Measurements from ENCODE around the gene C17orf75. TPM values are rescaled to one million over a fixed set of nuclear protein-coding genes. Genes with fewer than 3 reads are reported as not detected.
"Not testable (repeated sequence)": the region's sequence is repeated elsewhere in the genome, so short reads cannot be mapped to it uniquely, and the experiment has no call there.

C17orf75 gene, protein sequence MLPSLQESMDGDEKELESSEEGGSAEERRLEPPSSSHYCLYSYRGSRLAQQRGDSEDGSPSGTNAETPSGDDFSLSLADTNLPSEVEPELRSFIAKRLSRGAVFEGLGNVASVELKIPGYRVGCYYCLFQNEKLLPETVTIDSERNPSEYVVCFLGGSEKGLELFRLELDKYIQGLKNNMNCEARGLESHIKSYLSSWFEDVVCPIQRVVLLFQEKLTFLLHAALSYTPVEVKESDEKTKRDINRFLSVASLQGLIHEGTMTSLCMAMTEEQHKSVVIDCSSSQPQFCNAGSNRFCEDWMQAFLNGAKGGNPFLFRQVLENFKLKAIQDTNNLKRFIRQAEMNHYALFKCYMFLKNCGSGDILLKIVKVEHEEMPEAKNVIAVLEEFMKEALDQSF
- total RNA-seq (2014; rRNA removed; shearing (Covaris generic)): 24.3 and 26.2 TPM in 2 replicates
- polyA plus RNA-seq (2015; cell fraction: cytosol; rRNA removed): 25.6 and 28.4 TPM in 2 replicates
- 34.1 and 34.4 TPM in 2 replicates for polyA plus RNA-seq (2015; cell fraction: nucleus; rRNA removed)

DNA sequence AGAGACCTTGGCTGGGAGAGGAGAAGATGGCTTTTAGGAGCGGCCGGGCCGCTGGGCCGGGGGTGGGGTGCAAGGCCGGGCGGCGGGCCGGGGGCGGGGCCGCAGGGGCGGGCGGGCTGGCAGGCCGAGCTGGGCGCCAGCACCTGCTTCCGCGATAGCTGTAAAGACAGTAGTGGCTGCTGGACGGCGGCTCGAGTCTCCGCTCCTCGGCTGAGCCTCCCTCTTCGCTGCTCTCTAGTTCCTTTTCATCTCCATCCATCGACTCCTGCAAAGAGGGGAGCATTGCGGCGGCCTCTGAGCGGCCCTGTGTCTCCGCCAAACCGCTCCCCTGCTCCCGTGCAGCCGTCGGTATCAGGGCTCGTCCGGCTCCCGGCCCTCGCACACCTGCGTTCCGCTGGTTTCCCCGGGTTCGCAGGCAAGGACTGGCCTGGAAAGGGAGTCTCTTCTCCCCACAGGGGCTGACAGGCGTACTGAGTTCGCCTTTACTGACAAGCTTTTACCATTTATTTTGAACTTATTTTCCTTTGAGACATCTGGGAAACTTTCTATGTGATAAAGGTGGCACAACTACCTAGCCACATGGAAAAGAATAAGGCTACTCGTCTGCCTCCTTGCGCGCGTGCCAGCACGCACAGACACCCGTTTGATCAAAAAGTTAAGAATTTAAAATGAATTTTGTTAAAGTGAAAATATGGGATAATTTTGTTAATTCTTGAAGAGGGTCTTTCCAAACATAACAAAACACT is at the start of gene C17orf75:
Gene C17orf75 (minus strand): TSS at position 317 of the 746 bp plus-strand sequence. CDS start 34 bp downstream, at position 283.
- peak; percentile 72 for DNase-seq (ENCODE audit: low read depth)

DNA sequence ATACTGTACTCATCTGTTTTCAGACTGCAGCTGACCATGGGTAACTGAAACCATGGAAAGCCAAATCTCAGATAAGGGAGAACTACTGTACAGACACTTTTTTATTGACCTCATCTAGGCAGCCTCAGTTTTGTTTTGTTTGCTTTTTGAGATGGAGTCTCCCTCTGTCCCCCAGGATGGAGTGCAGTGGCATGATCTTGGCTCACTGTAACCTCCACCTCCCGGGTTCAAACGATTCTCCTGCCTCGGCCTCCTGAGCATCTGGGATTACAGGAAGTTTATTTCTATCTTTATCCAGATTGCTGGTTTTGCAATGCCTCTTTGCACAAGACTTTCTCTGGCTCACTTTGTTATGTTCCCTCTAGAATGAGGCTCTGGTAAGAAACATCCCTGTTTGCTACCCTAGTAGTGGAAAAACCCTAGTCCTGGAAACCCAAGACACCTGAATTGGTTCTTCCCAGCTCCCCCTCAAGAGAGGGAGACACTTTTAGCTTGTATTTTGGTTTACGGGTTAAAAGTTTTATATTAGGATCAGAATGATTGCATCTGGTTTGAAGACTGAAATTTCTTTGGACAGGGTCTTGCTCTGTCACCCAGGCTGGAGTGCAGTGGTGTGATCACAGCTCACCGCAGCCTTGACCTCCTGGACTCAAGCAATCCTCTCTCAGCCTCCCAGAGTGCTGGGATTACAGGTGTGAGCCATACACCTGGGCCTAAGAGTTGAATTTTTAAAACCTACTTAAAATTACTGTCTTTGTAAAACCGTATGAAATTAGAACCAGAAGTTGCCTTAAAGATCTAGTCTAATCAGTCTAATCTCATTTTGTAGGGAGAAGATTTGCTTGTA is 46.9 kb upstream of the C17orf75 start:
- no peak for DNase-seq (ENCODE audit: low read depth)

DNA sequence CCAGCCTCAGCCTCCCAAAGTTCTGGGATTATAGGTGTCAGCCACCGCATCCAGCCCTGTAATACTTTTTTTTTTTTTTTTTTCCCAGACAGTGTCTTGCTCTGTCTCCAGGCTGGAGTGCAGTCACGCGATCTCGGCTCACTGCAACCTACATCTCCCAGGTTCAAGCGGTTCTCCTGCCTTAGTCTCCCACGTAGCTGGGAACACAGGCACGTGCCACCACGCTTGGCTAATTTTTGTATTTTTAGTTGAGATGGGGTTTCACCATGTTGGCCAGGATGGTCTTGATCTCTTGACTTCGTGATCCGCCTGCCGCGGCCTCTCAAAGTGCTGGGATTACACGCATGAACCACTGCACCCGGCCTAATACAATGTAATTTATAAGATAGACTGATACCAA is 46.2 kb upstream of the C17orf75 start:
- DNase-seq (ENCODE audit: low read depth): not testable (repeated sequence)

DNA sequence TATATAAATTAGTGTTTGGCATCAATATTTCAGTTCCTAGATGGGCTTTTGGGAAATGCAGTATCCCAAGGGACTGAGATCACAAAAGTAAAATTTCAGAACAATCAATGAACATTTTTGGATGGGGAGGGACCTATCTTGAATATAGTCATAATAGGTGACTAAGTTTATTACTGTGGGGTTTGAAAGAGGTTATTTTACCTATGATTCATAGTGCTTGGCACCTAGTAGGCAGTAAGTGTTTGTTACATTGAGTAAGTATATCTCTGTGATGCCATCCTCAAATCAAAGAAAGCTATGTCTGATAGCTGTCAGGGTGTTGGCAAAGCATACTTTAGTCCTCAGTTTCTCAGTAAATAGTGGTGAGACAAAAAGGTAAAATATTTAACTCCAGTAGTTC is 44.9 kb upstream of the C17orf75 start:
- DNase-seq (ENCODE audit: low read depth): no peak

DNA sequence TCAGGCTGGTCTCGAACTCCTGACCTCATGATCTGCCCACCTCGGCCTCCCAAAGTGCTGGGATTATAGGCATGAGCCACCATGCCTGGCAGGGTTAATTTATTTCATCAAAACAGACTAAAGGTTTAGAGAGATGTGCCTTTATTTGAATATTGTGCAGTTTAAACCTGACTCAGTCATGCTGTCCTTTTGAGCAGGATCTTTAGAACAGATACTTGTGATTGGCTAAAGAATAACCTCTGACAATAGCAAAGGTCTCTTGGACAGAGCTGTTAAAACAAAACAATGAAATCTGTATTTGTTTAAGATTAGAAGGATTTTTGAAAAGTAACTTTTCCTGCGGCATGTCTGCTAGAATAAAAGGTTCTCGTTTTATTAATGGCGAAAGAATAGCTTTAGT is 44.0 kb upstream of the C17orf75 start:
- no peak for DNase-seq (ENCODE audit: low read depth)

DNA sequence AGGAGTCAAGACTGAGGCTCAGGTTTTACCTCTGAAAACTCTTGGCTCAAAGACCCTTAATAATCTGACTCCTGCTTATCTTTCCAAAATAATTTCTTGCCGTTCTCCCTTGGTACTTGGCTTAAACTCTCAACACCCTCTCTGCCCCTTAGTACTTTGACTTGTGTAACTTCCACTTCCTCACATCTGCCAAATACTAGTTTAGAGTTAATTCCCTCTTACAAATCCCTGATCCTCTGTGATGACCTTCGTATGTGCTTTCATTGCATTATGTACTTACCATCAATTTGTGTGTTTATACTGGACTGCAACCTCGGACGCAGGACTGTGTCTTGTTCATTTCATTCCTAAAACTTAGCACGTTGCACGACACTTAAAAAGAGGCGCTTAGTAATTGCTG is 43.1 kb upstream of the C17orf75 start:
- no peak for DNase-seq (ENCODE audit: low read depth)

DNA sequence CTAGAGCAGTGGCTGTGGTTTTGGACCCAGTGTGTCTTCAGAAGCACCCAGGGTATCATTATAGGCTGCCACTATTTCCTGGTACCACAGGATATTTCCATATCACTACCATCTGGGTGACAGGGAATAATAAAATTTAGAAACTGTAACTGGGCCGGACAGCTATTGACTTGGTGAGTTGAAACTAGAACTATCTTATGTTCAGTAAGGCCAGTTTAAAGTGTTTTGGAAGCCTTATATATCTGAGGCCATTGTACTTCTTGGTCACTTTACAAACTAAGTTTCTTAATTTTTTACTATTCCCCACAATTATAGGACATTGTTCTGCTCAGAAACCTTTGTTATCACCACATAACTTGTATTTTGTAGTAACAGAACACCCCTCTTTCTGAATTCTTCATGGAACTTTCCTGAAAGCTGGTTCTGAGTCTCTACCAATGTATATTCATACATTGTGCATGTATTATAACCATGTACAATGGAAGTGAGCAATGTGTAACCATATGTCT is 42.0 kb upstream of the C17orf75 start:
- no peak for DNase-seq (ENCODE audit: low read depth)

DNA sequence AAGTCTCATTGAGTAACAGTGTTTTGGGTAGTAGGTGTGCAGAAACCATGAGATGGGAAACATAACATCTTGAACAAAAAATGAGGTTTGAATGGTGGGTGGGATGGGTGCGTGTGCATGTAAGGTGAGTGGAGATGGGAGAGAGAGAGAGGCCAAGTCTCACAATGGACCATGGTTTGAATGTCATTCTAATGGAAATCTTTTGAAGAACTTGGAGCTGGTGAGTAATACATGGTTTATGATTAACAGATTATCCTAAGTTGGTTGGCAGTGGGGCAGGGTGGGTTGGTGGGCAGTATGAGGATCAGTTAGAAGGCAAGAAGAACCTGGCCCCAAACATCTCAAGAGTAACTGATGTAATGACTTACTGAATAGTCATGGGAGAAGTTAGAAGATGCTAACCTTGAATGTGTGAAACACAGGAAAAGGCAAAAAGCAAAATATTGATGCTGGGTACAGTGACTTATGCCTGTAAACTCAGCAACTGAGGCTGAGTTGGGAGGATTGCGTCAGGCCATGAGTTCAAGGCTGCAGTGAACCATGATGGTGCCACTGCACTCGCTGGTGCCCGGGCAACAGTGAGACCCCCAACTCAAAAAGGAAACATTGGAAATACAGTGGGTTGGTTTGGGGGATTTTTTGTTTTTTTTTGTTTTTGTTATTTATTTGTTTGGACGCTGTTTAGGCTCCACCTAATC is 40.7 kb upstream of the C17orf75 start:
- no peak for DNase-seq (ENCODE audit: low read depth)

DNA sequence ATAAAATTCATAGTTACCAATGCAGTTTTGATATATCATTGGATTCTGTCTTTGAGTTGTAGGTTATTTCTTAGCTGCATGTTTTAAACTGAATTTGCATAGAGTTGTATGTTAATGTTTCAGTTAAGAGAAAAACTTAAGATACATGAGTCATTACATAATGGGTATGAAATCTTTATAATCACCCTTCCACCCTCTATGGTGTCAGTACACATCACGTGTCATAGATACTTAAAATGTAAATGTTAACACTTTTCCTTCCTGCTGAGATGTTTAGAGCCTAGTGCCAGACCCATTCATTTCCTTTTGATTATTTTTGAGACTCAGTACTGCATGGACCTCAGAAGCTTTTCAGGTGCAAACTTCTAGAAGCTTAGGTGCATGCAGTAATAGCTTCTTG is 28.5 kb upstream of the C17orf75 start:
- no peak for DNase-seq (ENCODE audit: low read depth)

DNA sequence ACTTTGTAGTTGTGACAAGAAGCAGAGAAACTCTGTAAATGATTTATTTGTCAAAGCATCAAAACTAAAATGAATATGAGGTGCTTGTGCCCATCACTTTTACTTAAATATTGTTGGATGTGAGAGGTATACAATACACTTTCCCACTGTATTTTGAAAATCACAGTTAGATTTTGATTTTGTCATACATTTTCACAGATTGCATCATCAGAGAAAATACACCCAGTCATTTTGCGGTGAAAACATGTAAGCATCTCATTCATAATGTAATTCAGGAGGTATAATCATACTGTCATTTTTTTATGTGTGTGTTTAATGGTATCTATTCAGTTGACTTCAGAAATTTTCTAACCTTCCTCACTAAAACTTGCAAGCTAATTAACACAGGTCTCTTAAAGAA is 19.3 kb upstream of the C17orf75 start:
- DNase-seq (ENCODE audit: low read depth): no peak

DNA sequence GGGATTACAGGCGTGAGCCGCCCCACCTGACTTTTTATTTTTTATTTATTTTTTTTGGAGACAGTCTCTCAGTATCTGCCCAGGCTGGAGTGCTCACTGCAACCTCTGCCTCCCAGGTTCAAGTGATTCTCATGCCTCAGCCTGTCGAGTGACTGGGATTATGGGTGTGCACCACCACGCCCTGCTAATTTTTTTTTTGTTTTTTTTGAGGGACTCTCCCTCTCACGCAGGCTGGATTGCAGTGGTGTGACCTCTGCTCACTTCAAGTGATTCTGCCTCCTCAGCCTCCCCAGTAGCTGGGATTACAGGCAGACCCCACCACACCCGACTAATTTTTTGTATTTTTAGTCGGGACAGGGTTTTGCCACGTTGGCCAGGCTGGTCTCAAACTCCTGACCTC is 15.6 kb upstream of the C17orf75 start:
- DNase-seq (ENCODE audit: low read depth): no peak

DNA sequence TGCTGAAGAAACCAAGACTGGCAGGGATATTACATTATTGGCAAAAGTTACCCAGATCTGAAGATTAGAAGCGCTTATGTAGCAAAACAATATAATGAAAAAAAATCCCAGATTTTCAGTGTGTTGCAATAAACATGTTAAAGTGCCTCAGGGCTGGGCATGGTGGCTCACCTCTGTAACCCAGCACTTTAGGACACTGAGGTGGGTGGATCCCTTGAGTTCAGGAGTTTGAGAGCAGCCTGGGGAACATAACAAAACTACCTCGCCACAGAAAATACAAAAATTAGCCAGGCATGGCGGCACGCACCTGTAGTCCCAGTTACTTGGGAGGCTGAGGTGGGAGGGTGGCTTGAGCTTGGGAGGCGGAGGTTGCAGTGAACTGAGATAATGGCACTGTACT is 14.8 kb upstream of the C17orf75 start:
- no peak for DNase-seq (ENCODE audit: low read depth)

DNA sequence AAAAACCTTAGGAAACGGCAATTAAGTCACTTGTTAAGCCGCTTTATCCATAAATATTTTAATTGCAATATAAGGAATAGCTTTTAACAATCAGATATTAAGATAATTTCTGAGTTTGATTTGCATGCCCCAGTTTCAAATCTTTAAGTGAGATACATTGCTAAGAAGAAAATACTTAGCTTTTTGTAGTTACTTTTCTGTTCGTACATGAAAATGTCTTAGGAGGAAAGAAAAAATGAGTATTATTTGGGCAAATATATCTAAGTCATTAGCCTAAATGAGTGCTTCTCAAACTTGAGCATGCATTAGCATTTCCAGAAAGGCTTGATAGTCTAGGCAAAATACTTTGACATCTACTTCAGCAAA is 14.4 kb upstream of the C17orf75 start:
- DNase-seq (ENCODE audit: low read depth): no peak

DNA sequence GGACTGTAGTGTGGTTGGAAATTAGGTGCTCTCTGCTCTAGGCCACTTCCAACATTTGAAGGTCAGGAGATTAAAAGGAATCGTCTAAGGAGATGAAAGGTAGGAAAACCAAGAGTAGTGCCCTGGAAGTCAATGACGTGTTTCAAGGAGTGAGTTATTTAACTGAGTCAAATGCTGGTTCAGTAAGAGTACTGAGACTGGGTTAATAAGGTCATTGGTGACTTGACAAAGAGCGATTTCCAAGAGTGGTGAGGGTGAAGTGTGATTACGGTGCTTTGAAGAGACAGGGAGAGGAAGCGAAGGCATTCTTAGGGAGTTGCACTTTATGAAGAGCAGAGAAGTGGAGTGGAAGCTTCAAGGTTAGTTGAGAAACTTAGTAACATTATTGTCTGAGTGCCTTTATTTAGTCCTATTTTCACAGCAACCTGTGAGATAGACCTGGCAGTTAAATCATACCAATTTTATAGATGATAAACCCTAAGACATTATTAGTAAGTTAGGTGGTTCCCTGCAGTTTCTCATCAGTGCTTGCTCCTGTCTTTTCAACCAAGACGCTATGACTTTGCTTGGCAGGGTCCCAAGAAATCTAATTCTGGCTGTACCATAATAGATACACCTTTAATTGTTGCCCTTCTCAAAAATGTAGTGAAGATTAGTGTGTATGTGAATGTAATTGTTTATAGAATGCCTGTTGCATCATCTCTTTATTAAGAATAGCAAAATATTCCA is 13.8 kb upstream of the C17orf75 start:
- no peak for DNase-seq (ENCODE audit: low read depth)

DNA sequence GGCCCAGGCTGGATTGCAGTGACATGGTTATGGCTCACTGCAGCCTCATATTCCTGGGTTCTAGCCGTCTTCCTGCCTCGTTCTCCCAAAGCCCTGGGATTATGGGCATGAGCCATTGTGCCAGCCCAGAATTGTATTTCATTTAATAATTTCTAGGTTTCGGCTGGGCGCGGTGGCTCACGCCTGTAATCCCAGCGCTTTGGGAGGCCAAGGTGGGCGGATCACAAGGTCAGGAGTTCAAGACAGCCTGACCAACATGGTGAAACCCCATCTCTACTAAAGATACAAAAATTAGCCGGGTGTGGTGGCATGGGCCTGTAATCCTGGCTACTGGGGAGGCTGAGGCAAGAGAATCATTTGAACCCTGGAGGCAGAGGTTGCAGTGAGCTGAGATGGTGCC is 10.8 kb upstream of the C17orf75 start:
- DNase-seq (ENCODE audit: low read depth): not testable (repeated sequence)

DNA sequence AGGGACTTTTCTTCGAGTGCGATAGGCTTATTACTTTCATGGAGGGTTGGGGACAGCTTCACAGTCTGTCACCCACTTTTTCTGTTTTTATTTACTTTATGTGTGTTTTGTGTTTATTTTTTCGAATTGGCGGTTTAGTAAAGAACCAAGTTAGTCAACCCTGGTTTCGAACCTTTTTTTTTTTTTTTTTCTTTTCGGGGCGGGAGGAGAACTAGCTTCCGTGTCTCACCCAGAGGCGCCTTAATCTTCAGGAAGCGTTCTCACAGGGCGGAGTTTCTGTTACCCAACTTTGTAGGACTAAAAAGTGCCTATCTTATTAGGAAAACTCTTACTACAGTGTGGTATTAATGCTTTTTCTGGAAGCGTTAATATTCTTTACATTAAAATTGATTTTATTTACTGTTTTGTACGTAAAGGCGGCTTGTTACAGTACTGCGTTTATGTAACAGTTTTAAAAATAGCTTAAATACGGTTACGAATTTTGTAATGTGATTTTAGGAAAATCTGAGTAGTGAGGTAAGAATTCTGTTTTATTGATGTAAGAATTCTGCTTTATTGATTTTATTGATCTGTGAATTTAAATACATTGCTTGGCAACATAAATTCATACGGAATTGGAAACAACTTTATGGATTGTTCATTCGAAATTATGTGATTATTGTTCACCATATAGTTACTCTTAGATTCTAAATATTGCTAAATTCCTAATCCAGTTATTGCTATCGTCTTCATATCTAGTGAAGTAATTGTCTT is 8.9 kb upstream of the C17orf75 start:
- peak; percentile 58 for DNase-seq (ENCODE audit: low read depth)

DNA sequence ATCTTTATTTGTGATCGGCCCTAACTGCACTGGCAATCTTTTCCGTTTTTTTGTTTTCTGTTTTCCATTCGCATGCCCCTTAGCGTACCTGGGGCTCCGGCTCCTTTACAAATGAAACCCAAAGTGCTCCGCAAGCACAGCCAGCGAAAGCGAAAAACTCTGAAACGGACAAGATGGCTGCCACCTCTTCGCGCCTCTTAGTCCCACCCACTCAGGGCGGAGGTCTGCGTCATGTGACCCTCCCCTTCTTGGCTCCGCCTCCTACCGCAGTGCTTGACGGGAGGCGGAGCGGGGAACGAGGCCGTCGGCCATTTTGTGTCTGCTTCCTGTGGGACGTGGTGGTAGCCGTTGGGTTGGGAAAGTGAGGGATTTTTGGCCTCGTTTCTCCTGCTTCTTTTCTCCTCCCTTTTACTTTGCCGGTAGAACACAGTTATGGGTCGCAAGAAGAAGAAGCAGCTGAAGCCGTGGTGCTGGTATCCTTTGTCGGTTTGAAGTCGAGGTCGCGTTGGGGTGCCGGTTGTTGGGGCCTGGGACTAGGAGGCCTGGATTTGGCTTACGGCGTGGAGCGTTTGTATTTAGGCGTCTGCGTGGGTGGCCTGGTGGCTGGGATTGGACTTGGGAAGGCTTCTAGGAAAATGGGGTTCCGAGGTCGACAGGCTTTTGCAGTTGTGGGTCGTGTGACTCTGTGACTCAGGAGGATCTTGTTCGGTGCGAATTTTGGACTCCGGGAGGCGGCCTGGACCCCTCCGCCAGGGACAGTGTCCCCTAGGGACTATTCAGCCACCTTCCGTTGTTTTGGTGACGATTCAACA is 8.1 kb upstream of the C17orf75 start, which contains the start of gene ZNF207:
Gene ZNF207 (plus strand): TSS at position 304 of the 812 bp plus-strand sequence. CDS start 129 bp downstream, at position 433.
- peak; percentile 91 for DNase-seq (ENCODE audit: low read depth)

DNA sequence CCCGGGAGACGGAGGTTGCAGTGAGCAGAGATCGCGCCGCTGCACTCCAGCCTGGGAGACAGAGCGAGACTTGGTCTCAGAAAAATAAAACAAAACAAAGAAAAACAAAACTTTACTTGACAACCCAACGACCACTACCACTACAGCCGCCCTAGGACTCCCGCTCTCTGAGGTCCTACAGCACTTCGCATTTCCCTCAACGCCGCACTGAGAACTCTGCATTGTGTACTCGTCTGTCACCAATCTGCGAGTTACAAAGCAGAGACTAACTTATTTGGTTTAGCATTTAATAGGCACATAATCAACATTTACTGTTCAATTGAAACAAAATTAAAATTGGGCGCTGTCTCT is 7.5 kb upstream of the C17orf75 start:
- DNase-seq (ENCODE audit: low read depth): no peak

DNA sequence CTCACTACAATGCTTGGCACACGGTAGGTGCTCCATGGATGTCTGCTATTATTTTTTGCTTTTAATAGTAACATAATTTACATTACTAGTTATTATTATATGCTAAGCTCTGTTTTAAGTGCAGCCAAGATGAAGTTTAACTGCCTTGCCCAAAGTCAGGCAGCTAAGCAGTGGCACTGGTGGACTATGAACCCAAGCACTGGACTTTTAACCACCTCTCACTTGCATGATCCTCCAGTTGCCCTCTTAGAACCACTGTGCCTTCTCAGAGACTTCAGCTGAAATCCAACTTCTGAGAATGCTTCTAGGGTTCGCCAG is 6.5 kb upstream of the C17orf75 start:
- no peak for DNase-seq (ENCODE audit: low read depth)
